ENCODE measurements around the gene IVD. TPM values are rescaled to one million over a fixed set of nuclear protein-coding genes. Genes with fewer than 3 reads are reported as not detected.
A peak's percentile ranks its signal among the peaks of the same experiment; 100 is the strongest.

Gene IVD
- total and polyA plus RNA-seq, 2 of the 8 experiments (the other 6 are each of a cell fraction or from before 2014, with no cell fraction given) = 55.2 to 78.8 TPM

- Histone ChIP-seq H3K9me3 (ENCODE audit: insufficient read depth in 2 of 2, low read depth in 1 of 2, low read length in 1 of 2) (no peaks in the 10 kb centered on the region), H3K23ac (ENCODE audit: insufficient read length) (no peak overlapping the region), H3K36me3 (ENCODE audit: control insufficient read depth in 2 of 4, insufficient read depth in 4 of 4, low read length in 3 of 4) (peaks cover 9 to 23% (median 16%) of the 10 kb centered on the region in 4 experiments; a peak in 7 of 8 replicates), H3K56ac (replicated peaks; ENCODE audit: insufficient read length, low read depth, low read length) (no peak overlapping the region), H2BK5ac (ENCODE audit: low read depth, low read length) (peak overlapping the region; percentile 35; the same call in 1 of the 2 replicates), H2BK20ac (ENCODE audit: low read length) (no peak overlapping the region), H3K4me2 (ENCODE audit: insufficient read depth in 1 of 2, low read depth in 2 of 2, low read length in 2 of 2) (peak overlapping the region; percentile 85 to 87), H2AK5ac (ENCODE audit: low read depth, low read length) (peak overlapping the region; percentile 94; the same call in 1 of the 2 replicates), H4K91ac (replicated peaks; ENCODE audit: insufficient read length, low read length) (no peak overlapping the region), H3K14ac (ENCODE audit: insufficient read length) (no peak overlapping the region), H3K4ac (replicated peaks; ENCODE audit: insufficient read length, low read depth, low read length) (no peak overlapping the region), H2BK12ac (ENCODE audit: low read depth, low read length) (no peak overlapping the region), H3K27me3 (replicated peaks in 1 of 4; ENCODE audit: control insufficient read depth in 3 of 4, extremely low read depth in 1 of 4, insufficient read depth in 3 of 4, low read length in 3 of 4) (peaks cover 0 to 3% (median 0%) of the 10 kb centered on the region in 4 experiments; a peak in 1 of 7 replicates), H3K79me1 (ENCODE audit: low read depth, low read length) (peaks cover 7% of the 10 kb centered on the region; the same call in 1 of the 2 replicates), H2BK15ac (ENCODE audit: low read length) (no peak overlapping the region), H2AFZ (ENCODE audit: low read length) (no peak overlapping the region), H3K23me2 (ENCODE audit: low read depth, low read length) (peaks cover 16% of the 10 kb centered on the region), H3K27ac (ENCODE audit: low read depth, low read length) (0 out of 2 replicates have a peak overlapping the region, but pooled peaks have one; percentile 57), H3K4me1 (replicated peaks in 1 of 4; ENCODE audit: control insufficient read depth in 3 of 4, insufficient read depth in 4 of 4, low read length in 3 of 4) (peaks cover 0 to 17% (median 10%) of the 10 kb centered on the region in 4 experiments; a peak in 6 of 7 replicates), H3K18ac (ENCODE audit: extremely low read depth, low read length) (peak overlapping the region; percentile 60; the same call in 1 of the 2 replicates), H4K5ac (ENCODE audit: insufficient read length, low read depth, low read length) (no peak overlapping the region), H4K8ac (ENCODE audit: extremely low read depth, insufficient read depth, low read length) (no peak overlapping the region), H3K9ac (replicated peaks in 1 of 4; ENCODE audit: extremely low read depth in 1 of 4, low read depth in 3 of 4, low read length in 3 of 4) (0 out of 7 replicates have a peak overlapping the region, but pooled peaks of 1 of the 4 experiments have one; percentile 45), H4K20me1 (replicated peaks in 1 of 2; ENCODE audit: control insufficient read depth in 1 of 2, insufficient read depth in 2 of 2, low read length in 2 of 2) (peaks cover 4 to 10% of the 10 kb centered on the region in 2 experiments), H3K79me2 (ENCODE audit: control insufficient read depth in 1 of 2, insufficient read depth in 2 of 2, low read length in 2 of 2) (no peaks in the 10 kb centered on the region), H2BK120ac (replicated peaks; ENCODE audit: low read depth, low read length) (no peak overlapping the region), H3K4me3 (ENCODE audit: extremely low read depth in 1 of 4, insufficient read depth in 2 of 4, low read depth in 3 of 4, low read length in 4 of 4) (peak overlapping the region; percentile 34 to 87 (median 58); a peak in 6 of 8 replicates)
- TF ChIP-seq FOSL1 (IDR thresholded peaks at IDR 0.05; ENCODE audit: insufficient read depth, low read depth, low read length) (no peak), POLR2AphosphoS5 (IDR thresholded peaks at IDR 0.05; ENCODE audit: low read depth, low read length) (0 out of 2 replicates have a peak, but pooled peaks have one; percentile 16)
- no peak for DNase-seq (ENCODE audit: low read depth in 1 of 2, low spot score in 2 of 2)
- CTCF ChIA-PET (ENCODE audit: partially characterized antibody) = interaction anchor here (0.5 to 2.4 kb wide), 10 partner anchors 11 to 1464 kb away, joined by 3 to 12 read pairs (median 6); partner anchors contain the start of gene PHGR1
- 86% methylated on average over 7 of the region's 7 CpGs; no CpG with 5 or more reads in 1 of the 2 experiments for WGBS, 2 experiments (ENCODE audit: extremely low coverage in 1 of 2, insufficient coverage in 1 of 2, insufficient read length in 1 of 2, insufficient replicate concordance in 2 of 2, low coverage in 1 of 2, low lambda C conversion rate in 2 of 2, missing lambda C conversion rate in 1 of 2)
- POLR2A ChIA-PET (ENCODE audit: partially characterized antibody) = interaction anchor here (0.7 to 3.5 kb wide), 16 partner anchors 9 to 133 kb away, joined by 3 to 21 read pairs (median 4); partner anchors contain the start of genes BAHD1 and IVD
- FAIRE-seq = no peak
These were observed 64.3 kb downstream of the IVD start for GRCh38 chr15:40469776-40470390.
